GM04504 (cell line): Measurements from ENCODE around the gene CYP2A6.
"Not testable (repeated sequence)": the region's sequence is repeated elsewhere in the genome, so short reads cannot be mapped to it uniquely, and the experiment has no call there.

ENCODE experiments used
- DNase-seq: peaks from one replicate; pipeline ENCODE4 v3.0.0-alpha.2; 2012; ENCODE audit warnings: low read depth

The CYP2A6 gene, protein sequence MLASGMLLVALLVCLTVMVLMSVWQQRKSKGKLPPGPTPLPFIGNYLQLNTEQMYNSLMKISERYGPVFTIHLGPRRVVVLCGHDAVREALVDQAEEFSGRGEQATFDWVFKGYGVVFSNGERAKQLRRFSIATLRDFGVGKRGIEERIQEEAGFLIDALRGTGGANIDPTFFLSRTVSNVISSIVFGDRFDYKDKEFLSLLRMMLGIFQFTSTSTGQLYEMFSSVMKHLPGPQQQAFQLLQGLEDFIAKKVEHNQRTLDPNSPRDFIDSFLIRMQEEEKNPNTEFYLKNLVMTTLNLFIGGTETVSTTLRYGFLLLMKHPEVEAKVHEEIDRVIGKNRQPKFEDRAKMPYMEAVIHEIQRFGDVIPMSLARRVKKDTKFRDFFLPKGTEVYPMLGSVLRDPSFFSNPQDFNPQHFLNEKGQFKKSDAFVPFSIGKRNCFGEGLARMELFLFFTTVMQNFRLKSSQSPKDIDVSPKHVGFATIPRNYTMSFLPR

DNA sequence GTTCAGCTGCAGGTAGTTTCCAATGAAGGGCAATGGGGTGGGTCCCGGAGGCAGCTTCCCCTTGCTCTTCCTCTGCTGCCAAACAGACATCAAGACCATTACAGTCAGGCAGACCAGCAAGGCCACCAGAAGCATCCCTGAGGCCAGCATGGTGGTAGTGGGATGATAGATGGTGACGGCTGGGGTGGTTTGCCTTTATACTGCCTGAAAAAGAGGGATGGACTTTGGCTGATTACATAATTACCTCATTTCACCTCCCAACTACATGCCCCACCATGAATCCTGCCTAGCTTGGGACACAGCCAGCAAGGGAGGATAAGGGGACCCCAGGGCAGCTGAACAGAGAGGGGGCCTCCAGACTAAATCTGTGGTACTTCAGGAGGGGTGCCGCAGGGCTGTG, at the start of gene CYP2A6:
TSS of gene CYP2A6 (minus strand) at position 171 of the 400 bp plus-strand sequence. CDS start at position 150, 21 bp downstream.
- DNase-seq = not testable (repeated sequence)

DNA sequence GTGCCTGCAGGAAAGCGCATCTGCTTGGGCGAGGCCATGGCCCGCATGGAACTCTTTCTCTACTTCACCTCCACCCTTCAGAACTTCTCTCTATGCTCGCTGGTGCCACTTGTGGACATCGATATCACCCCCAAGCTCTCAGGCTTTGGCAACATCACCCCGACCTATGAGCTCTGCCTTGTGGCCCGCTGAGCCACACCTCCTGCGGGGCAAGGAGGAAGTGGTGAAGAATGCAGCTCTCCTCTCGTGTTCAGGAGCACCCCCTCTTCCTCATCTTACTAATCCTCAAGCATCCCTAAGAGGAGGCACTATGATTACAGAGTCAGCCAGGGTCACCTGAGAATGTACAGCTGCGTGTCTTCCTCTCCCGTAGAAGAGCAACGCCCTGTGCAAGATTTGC, 49.7 kb upstream of the CYP2A6 start:
- not testable (repeated sequence) for DNase-seq

DNA sequence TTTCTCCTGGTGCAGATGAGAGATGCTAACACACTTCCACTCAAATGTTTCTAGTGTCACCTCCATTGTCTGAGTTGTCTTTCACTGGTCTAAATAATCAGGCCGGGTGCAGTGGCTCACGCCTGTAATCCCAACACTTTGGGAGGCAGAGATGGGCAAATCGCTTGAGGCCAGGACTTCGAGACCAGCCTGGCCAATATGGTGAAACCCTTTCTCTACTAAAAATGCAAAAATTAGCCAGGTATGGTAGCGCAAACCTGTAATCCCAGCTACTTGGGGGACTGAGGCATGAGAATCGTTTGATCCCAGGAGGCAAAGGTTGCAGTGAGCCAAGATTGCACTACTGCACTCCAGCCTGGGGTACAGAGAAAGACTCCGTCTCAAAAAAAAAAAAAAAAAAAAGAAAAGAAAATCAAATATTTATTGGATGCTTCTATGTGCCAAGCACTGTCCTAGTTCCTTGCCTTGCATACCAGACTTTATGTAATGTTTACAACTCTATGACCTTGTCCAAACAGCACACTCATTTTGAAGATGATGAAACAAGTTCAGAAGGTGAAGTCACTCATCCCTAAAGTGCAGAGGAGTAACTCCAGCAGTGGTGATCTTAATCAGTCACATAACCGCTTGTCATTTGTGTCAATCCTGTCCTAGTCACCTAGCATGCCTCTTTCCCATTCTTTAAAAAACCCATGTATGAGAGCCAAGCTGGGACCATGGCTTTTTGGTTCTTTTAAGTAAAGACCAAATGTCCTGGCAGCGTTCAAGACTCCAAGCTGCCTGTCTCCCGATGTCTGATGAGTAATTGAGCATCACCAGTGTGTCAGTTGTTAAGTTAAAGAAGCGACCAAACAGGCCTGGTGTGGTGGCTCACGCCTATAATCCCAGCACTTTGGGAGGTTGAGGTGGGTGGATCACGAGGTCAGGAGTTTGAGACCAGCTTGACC, 46.9 kb upstream of the CYP2A6 start:
- DNase-seq = peak; percentile 15

DNA sequence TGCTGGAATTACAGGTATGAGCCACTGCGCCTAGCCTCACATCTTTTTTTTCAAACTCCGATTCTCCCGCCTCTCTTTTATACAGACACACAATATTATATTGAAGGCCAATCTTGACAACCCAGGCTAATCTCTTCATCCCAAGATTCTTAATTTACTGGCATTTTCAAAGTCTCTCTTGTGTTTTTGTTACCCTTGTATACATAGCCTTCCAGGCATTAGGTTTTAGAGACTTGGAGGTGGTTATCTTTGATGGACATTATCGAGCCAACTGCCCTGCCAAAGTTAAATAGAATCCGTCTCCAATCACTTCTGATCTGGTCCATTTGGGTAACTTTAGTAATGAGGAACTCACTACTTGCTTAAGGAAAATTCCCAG, 46.2 kb upstream of the CYP2A6 start:
- no peak for DNase-seq

DNA sequence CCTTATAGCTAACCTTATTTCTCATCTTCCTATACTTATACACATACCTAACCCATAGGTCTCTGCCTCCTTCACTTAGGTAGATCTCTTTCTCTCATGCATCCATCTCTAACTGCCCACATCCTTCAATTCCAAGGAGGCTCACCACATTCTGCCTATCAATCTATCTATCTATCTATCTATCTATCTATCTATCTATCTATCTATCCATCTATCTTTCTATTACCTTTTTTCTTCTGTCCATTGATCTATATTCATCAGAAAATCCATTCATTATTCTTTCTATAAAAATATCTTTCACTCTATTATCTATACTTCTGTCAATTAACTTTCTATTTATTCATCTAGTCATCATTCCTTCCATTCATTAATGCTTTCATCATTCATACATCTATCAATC, 42.9 kb upstream of the CYP2A6 start:
- DNase-seq = no peak

DNA sequence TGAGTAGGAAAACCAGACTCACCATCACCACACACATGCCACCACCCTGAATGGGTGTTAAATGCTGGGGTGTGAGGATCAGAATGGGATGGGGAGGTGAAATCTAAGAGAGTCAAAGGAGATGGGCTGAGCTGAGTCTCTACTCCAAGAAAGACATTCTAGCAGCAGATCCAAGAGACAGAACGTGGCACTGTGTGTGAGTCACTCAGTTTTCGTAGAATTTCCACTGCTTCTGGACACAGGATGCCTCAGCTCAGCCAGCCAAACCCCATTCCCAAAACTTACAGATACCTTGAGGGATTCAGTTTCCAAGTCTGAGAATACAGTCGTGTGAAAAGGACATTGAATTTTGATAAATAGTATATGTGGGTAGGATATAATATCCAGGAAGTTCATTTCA, 39.1 kb upstream of the CYP2A6 start:
- DNase-seq = no peak

DNA sequence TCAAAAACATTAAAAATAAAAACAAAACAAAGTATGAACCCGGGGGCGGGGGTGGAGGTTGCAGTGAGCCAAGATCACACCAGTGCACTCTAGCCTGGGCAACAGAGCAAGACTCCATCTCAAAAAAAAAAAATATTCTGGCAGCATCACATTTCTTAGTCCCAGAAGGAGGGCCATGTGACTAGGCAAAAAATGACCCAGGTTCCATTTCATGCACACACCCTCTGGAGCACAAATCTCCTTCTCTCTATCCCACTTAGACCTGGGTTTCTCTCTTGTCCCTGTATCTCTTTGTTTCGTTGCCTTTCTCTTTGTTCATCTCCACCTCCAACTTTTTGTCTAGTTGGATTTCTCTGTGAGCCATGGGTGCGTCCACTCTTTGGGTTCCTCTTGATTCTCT, 37.9 kb upstream of the CYP2A6 start:
- no peak for DNase-seq

DNA sequence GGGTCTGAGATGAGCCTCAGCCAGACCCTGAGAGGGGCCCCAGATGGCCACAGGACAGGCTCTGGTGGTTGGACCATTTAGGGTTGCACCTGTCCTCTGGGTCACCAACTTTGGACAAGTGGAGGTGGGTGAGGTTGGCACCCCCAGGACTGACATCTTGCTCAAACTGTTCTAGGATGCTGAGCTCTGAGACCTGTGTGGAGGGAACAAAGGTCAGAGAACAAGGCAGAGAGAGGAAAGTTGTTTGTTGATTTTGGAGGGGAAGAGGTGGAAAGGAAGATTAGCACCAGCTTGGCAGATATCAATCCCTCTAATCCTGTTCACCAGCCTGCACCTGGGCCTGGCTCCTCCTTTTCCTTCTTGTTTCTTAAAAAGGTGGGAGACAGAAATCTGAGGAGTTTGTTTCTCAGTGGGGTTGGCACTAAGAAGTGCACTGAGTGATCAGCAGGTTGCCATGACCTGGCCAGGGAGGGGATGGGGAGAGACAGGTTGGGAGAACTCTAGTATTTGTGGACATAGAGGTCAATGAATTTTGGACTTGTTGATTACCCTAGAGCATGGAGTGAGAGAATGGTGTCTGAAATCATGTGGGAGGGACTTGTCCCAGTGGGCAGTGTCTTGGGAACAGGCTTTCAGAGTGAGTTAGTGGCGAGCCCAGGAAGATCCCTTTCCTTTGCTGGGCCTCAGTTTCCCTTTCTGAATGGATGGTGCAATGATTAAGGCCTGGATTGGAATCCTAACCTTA, 34.1 kb upstream of the CYP2A6 start:
- DNase-seq = not testable (repeated sequence)

DNA sequence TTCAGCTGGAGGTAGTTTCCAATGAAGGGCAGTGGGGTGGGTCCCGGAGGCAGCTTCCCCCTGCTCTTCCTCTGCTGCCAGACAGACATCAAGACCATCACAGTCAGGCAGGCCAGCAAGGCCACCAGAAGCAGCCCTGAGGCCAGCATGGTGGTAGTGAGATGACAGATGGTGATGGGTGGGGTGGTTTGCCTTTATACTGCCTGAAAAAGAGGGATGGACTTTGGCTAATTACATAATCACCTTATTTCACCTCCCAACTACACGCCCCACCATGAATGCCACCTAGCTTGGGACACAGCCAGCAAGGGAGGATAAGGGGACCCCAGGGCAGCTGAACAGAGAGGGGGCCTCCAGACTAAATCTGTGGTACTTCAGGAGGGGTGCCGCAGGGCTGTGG, 31.8 kb upstream of the CYP2A6 start, which contains the start of gene CYP2A7:
TSS of gene CYP2A7 (minus strand) at position 170 of the 400 bp plus-strand sequence. CDS start at position 149, 21 bp downstream.
- not testable (repeated sequence) for DNase-seq

DNA sequence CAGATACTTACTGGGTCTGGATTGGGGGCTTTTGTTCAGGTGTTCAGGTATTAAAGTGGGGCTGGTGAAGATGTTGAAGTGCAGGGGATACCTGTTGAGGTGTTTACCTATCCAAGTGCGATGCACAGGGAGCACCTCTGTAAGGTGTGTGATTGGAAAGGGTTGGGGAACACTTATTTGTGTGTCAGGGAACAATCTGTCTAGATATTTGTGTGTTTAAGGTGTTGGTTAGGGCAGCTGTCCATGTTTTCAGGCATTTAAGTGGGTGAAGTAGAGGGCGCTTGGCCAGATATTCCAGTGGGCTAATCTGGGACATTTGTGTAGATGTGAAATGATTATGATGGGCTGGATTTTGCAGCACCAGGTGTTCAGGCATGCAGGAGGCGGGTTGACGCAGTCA, 29.1 kb upstream of the CYP2A6 start:
- not testable (repeated sequence) for DNase-seq

DNA sequence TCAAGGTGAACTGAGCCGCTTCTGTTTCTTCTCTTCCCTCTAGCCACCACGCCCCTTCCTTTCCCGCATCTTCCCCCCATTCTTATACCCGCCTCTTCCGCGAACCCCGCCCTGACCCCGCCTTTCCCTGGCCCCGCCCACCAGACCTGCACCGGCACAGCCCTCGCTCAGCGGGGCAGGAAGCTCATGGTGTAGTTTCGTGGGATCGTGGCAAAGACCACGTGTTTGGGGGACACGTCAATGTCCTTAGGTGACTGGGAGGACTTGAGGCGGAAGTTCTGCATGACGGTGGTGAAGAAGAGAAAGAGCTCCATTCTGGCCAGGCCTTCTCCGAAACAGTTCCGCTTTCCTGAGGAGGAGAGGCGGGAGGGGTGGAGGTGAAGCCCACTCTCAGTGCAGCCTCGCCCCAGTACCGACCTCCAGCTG, 25.3 kb upstream of the CYP2A6 start:
- DNase-seq = not testable (repeated sequence)

DNA sequence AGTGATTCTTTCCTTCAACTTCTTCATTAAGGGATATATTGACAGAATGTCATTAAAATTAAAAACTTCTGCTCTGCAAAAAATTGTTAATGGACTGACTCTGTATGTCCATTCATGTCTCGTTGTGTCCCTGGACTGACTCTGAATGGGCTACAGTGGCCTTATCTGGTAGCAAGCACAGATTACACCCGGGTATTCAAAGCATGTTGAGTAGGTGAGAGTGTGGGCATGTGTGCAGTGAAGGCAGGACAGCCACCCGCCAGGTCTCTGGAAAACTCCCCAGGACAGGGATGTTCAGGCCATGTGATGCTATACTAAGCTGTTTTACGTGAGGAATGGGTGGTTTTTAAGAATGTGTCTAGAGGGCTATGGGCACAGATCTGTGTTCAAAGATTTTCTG, 24.6 kb upstream of the CYP2A6 start:
- DNase-seq = not testable (repeated sequence)

DNA sequence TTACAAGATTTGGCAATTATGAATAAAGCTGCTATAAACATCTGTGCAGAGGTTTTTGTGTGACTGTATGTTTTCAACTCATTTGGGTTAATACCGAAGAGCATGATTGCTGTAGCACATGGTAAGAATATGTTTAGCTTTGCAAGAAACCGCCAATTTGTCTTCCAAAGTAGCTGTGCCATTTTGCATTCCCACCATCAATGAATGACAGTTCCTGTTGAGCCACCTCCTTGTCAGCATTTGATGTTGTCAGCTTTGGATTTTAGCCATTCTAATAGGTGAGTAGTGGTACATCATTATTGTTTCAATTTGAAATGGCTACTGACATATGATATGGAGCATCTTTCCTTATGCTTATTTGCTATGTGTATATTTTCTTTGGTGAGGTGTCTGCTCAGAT, 23.6 kb upstream of the CYP2A6 start:
- not testable (repeated sequence) for DNase-seq

DNA sequence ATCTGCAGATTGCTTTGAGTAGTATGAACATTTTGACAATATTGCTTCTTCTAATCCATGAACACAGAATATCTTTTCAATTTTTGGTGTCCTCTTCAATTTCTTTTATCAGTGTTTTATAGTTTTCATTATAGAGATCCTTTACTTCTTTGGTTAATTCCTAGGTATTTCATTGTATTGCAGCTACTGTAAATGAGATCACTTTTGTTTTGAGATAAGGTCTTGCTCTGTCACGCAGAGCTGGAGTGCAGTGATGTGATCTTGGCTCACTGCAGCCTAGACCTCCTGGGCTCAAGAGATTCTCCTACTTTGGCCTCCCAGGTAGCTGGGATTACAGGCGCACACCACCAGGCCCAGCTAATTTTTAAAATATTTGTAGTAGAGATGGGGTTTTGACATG, 22.0 kb upstream of the CYP2A6 start:
- DNase-seq = no peak

DNA sequence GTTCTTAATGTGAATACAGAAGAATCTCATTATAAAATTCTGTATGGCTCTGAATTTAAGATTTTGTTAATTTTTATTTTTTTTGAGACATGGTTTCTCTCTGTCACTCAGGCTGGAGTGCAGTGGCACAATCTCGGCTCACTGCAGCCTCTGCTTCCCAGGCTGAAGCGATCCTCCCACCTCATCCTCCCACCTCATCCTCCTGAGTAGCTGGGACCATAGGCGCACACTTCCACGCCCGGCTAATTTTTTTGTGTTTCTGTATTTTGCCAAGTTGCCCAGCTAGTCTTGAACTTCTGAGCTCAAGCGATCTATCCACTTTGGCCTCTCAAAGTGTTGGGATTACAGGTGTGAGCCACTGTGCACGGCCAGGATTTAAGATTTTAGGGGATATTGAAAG, 17.5 kb upstream of the CYP2A6 start:
- no peak for DNase-seq

DNA sequence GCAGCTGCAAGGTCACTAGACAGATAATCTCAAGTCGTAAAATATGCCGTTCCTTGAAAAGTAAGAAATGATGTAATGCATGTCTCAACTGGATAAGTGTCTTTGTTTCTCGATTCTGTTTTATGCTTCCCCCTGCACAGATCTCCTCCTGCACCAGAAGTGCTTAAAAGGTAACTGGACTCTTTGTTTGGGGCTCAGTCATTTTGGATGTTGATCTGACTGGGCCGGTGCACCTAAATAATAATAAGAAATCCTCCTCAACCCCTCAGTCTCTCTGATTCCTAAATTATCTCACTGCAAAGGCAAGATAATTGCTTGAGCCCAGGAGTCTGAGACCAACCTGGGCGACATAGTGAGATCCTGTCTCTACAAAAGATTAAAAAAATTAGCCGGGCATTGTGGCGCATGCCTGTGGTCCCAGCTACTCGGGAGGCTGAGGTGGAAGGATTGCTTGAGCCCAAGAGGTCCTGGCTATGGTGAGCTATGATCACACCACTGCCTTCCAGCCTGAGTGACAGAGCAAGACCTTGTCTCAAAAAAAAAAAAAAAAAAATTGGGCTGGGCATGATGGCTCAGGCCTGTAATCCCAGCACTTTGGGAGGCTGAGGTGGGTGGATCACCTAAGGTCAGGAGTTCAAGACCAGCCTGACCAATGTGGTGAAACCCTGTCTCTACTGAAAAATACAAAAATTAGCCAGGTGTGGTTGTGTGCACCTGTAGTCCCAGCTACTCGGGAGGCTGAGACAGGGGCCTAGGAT, 14.7 kb upstream of the CYP2A6 start:
- DNase-seq = not testable (repeated sequence)

DNA sequence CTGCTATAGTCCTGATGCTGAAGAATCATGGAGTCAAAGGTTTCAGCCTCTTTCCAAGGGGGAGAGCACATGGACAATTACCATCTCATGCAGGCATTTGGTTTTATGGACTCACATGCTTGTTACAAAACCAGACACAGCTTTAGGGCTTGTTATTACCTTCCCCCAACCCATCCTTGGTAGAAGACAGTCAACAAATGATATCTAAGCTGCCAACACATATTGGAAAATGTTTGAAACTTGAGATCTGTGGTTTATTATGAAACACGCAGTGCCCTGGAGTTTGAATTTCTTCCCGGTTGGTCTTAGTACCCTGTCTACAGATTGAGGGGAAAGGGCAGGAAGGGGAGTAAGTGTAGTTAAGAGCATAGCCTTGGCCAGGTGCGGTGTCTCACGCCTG, 12.5 kb upstream of the CYP2A6 start:
- DNase-seq = peak; percentile 20

DNA sequence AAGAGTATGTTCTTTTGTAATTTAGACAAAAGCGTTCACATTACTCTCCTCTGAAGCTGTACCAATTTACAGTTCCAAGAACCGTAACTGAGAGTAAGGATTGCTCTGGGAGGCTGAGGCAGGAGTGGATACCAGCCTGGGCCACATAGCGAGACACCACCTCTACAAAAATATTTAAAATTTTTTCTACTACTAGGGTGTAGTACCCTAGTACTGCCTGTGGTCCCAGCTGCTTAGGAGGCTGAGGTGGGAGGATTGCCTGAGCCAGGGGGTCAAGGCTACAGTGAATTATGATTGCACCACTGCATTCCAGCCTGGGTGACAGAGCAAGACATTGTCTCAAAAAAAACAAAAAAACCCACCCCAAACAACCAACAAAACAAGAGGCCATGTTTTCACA, 12.1 kb upstream of the CYP2A6 start:
- DNase-seq = no peak

DNA sequence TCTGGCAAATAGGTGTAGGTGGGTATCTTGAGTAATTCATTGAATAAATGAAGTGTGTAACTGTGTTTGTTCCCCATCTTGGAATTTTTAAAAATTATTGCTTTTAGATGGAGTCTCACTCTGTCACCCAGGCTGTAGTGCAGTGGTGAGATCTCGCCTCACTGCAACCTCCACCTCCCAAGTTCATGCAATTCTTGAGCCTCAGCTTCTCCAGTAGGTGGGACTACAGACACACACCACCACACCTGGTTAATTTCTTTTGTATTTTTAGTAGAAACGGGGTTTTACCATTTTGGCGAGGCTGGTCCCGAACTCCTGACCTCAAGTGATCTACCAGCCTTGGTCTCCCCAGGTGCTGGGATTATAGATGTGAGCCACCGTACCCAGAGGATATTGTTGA, 7.9 kb upstream of the CYP2A6 start:
- DNase-seq = no peak

DNA sequence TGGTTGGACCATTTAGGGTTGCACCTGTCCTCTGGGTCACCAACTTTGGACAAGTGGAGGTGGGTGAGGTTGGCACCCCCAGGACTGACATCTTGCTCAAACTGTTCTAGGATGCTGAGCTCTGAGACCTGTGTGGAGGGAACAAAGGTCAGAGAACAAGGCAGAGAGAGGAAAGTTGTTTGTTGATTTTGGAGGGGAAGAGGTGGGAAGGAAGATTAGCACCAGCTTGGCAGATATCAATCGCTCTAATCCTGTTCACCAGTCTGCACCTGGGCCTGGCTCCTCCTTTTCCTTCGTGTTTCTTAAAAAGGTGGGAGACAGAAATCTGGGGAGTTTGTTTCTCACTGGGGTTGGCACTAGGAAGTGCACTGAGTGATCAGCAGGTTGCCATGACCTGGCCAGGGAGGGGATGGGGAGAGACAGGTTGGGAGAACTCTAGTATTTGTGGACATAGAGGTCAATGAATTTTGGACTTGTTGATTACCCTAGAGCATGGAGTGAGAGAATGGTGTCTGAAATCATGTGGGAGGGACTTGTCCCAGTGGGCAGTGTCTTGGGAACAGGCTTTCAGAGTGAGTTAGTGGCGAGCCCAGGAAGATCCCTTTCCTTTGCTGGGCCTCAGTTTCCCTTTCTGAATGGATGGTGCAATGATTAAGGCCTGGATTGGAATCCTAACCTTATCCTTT, 2.4 kb upstream of the CYP2A6 start:
- not testable (repeated sequence) for DNase-seq
